ENCODE results near the gene SLC17A5.
"Not testable (repeated sequence)": the region's sequence is repeated elsewhere in the genome, so short reads cannot be mapped to it uniquely, and the experiment has no call there.

Gene SLC17A5

DNA sequence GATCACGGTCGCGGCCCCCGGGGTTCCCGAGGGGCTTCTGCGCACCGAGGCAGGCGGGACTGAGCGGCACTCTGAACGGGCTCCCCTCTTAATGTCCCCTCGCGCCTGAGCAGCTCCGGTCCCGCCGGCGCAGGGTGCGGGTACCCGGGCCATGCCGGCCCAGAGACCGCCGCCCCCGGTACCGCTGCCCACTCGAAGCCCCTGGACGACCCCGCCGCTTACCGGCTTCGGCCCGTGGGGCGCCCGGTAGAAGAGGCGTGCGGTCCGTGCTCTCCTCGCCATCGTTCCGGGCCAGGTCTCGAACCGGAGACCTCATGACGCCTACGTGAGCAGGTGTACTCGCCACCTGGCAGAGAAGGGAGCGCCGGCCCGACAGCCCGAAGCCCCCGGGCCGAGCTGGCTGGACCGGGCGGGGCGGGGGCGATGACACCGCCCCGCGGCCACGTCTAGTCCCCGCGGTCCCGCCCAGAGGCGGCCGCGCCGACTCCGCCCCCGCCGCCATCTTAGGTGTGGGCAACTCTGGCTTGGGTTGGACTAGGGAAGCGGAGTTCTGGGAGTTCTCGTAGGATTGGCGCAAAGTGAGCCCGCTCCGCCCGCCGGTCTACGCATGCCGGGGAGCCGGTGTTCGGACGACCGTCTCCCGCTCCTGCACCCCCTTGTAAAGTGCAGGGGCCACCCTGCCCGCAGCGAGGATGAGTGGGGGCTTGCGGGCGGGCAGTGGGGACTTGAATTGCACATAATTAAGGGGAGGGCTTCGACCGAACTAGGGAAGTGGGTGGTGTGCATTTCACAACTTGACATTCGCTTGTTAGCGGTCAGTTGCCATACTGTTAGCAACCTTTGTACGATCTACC is at the start of gene SLC17A5:
SLC17A5 (minus strand) TSS at position 422 of the 854 bp plus-strand sequence; CDS start at position 316, 106 bp downstream.
- peak; percentile 83 for DNase-seq

GRCh38 chr6:73703466-73703865 is 49.7 kb upstream of the SLC17A5 start:
- DNase-seq, result no peak

DNA sequence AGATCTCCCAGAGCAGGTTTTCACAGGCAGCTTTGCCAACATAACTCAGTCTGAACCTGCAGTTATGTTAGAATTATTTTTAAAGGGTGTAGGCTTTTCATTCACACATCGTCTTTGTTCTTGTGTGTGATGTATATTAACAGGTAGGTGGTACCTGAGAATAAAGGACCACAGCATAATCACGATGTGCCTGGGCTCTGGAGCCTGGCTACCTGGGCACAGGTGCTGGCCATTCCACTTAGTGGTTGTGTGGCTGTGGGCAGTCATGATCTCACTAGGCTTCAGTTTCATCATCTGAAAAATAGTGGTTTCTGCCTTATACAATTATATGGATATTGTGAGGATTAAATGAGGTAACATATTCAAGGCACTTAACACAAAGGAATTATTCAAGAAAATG is 48.7 kb upstream of the SLC17A5 start:
- no peak for DNase-seq

DNA sequence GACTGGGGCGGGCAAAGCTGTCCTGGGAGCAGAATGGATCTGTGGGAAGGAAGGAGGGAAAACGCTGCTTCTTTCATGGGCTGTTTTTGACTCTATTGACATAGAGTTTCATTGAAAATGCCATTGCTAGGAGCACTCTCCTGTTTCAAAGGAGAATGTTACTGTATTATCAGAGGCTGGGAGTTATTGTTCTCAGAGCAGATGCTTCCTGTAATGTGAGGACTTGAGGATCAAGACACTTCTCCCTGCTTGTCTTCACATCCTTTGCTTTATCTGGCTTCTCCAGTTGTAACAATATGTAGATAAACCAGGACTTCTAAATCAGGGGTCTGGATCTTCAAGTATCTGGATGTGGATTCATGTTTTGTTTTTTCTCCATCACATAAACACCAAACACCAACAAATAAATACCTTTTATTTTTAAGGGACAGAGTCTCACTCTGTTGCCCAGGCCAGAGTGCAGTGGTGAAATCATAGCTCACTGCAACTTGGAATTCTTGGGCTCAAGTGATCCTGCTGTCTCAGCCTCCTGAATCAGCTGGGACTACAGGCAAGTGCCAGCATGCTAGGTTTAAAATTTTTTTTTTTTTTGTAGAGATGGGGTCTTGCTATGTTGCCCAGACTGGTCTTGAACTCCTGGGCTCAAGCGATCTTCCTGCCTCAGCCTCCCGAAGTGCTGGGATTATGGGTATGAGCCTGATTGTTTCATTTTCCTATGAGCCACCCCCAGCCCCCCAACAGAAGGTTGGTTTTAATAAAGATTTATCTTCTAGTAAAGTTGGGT is 46.1 kb upstream of the SLC17A5 start:
- DNase-seq, result no peak

GRCh38 chr6:73696966-73697655 is 43.3 kb upstream of the SLC17A5 start:
- no peak for DNase-seq

GRCh38 chr6:73695619-73696421 is 42.0 kb upstream of the SLC17A5 start, which contains the start of gene CD109:
TSS of gene CD109 (plus strand) at chr6:73696203. CDS start at chr6:73696216, 13 bp downstream.
- peak; percentile 12 for DNase-seq

- no peak for DNase-seq
Observed at GRCh38 chr6:73694711-73695411, 41.1 kb upstream of the SLC17A5 start.

DNA sequence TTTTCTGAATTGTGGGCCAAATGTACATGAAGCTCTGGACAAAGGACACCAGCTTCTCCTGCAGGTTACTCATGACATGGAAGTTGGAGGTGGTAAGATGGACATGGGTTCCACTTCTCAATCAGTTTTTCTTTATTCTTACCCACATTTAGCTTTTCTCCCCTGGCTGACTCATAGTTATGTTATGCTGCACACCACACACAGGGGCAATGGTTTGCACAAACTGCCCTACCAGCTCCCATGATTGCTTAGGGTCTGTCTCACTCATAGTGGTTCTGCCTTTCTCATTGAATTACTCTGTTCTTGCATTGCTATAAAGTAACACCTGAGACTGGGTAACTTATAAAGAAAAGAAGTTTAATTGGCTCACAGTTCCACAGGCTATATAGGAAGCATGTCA is 37.7 kb upstream of the SLC17A5 start:
- DNase-seq, result no peak

- no peak for DNase-seq
Observed at GRCh38 chr6:73690056-73690455, 36.3 kb upstream of the SLC17A5 start.

DNA sequence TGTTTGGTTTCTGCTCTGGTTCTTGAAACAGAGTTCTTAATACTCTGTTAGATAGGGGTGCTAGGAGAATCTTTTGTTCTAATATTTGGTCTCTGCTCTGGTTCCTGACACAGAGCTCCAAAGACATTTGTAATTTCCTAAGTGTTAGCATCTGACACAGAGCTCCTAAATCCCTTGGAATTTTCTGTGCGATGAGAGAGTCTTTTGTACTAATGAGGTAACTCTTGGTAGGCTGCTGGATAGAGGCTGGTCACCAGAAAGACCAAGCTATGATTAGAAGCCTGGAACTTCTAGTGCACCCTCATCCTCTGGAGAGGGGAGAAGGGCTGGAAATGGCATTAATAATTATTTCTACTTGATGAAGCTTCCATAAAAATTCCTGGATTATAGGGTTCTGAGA is 34.6 kb upstream of the SLC17A5 start:
- DNase-seq, result no peak

DNA sequence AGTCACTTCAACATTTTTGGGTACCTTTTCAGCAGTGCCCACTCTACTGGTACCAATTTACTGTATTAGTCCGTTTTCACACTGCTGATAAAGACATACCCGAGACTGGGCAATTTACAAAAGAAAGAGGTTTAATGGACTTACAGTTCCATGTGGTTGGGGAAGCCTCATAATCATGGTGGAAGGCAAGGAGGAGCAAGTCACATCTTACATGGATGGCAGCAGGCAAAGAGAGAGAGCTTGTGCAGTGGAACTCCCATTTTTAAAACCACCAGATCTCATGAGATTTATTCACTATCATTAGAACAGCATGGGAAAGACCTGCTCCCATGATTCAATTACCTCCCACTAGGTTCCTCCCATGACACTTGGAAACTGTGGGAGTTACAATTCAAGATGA is 29.8 kb upstream of the SLC17A5 start:
- not testable (repeated sequence) for DNase-seq

DNA sequence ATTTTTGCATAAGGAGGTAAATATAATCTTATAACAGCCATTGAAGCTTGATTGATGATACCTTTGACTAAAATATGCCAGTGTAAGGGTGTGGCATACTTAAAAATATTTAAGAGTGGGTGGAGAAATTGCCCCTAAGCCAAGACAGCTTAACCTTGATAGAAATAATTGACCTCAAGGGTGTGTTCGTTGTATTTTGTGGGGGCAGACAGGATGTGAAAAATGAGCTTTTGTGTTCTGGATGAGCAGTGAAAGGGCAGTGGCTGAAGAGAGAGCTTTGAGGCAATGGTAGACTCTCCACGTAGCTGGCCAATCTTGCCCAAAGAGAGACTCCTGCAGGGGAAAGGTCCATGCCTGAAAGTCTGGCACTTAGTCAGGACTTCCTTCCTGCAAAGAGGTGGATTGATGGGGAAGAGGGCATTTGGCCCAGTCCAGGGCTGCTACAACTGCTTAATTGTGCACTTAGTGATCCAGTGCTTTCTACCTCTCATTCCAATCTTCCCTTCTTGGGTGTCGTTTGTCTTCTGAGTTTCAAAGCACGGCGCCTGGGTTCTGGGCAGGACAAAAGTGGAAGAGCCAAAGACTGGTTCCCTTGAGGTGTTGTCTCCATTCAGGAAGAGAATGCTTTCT is 26.6 kb upstream of the SLC17A5 start:
- DNase-seq, result no peak

GRCh38 chr6:73679846-73680245 is 26.1 kb upstream of the SLC17A5 start:
- not testable (repeated sequence) for DNase-seq

- DNase-seq, result no peak
Observed at GRCh38 chr6:73679009-73679408, 25.2 kb upstream of the SLC17A5 start.

DNA sequence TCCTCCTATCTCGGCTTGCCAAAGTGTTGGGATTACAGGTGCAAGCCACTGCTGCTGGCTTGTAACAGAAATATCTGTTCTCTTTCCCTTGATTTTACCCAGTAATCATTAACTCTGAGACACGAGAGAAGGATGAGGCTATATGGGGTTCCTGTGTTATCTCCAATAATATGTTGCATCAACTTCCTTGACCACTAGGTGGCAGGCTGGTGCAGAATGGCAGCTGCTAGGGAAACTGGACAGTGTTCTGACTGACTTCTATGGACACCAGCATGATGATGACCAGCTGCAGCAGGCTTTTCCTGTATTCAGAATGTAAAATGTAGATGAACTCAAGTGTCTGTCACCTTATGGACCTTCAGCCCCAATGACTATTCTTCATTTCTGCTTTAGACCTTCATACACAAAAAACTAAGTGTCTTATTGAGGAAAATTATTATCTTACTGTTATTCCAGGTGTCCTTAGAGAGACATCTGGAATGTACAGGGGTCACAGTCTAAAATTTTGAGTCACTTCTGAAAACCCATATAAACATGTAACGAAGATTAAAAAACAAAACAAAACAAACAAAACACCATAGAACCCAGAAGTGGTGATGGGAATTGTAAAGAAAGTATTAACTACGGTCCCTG is 21.8 kb upstream of the SLC17A5 start:
- peak; percentile 55 for DNase-seq

DNA sequence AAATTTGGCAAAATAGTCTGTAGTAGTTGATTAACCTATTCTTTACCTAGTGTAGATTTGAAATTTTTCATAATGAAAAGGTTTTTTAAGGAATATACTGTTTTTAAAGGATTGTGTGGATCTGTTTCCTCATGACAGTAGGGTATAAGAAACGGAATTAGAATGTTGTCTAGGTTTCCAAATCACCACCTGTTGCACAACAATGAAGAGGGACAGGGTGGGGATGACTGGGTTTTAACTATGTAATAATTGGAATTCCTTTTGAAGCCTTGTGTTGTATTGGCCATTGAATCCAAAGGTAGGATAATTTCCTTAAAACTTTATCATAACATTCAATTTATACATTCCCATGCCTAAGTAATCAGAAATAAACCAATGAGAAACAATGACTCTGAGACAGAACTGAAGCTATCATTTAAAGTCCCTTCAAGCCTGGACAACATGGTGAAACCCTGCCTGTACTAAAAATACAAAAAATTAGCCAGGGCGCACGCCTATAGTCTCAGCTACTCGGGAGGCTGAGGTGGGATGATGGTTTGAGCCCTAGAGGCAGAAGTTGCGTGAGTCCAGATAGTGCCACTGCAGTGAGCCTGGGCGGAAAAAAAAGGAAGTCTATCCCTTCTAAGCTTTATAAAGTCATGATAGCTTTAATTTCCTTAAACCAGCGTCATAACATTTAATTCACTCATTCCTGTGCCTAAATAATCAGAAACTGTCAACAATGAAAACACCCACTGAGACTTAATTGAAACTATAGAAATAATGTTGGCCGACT is 18.3 kb upstream of the SLC17A5 start:
- no peak for DNase-seq

- DNase-seq, result no peak
Observed at GRCh38 chr6:73669005-73669404, 15.2 kb upstream of the SLC17A5 start.

- DNase-seq, result no peak
Observed at GRCh38 chr6:73667798-73668197, 14.0 kb upstream of the SLC17A5 start.

- DNase-seq, result no peak
Observed at GRCh38 chr6:73666393-73666792, 12.6 kb upstream of the SLC17A5 start.
